Vagina (tissue), 2 donors: Measurements from ENCODE around the gene ANKFN1.

Experiments used
- POLR2A ChIP-seq, 2 donors: fragments of 450-650 bp; IDR thresholded peaks; one replicate each; pipeline ENCODE4 v1.6.1; 2017; ENCODE audit warnings: antibody characterized with exemption in 2 of 2, mild to moderate bottlenecking in 2 of 2, moderate library complexity in 2 of 2
- TF ChIP-seq, protein P1 (sequence below), 3 experiments: fragments of 450-650 bp in 2 of 3; fragments of 200-600 bp in 1 of 3; sonication (generic) in 1 of 3; IDR thresholded peaks; one replicate each; pipeline ENCODE4 v1.5.1; 2017 to 2019; ENCODE audit warnings: antibody characterized with exemption in 3 of 3, mild to moderate bottlenecking in 2 of 3, moderate library complexity in 2 of 3

DNA sequence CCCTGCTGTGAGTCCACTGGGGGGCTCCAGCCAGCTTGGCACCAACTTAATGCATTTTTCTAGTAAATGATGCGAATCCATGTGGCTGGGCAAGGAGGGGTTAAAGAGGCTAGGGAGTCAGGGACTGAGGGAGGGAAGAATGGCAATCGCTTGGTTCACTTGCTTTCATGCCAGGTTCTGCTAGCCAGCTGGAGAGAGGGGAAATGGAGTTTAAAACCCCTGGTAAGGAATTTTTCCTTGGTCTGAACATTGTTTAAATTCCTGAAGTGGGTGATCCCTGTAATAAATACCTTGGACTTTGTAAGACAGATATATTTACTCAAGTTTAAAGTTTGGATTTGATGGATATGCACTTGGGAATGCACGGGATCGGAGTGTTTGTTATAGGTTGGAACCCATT is 22.8 kb downstream of the ANKFN1 start:
- no peak for TF ChIP-seq POLR2A (IDR thresholded peaks at IDR 0.05)
- TF ChIP-seq, protein P1, sequence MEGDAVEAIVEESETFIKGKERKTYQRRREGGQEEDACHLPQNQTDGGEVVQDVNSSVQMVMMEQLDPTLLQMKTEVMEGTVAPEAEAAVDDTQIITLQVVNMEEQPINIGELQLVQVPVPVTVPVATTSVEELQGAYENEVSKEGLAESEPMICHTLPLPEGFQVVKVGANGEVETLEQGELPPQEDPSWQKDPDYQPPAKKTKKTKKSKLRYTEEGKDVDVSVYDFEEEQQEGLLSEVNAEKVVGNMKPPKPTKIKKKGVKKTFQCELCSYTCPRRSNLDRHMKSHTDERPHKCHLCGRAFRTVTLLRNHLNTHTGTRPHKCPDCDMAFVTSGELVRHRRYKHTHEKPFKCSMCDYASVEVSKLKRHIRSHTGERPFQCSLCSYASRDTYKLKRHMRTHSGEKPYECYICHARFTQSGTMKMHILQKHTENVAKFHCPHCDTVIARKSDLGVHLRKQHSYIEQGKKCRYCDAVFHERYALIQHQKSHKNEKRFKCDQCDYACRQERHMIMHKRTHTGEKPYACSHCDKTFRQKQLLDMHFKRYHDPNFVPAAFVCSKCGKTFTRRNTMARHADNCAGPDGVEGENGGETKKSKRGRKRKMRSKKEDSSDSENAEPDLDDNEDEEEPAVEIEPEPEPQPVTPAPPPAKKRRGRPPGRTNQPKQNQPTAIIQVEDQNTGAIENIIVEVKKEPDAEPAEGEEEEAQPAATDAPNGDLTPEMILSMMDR (IDR thresholded peaks at IDR 0.05): no peak
